OCI-LY3 (cell line): ENCODE results near the gene XRCC2.

Source experiments
- H2AFZ ChIP-seq: fragments of 200-600, 300-600 bp; shearing (Covaris generic); 2 replicates; pipeline ENCODE4 v1.6.0; 2014; ENCODE audit warnings: antibody characterized with exemption, low read depth, low read length
- H3K27ac ChIP-seq: fragments of 200-600, 300-600 bp; sonication (generic); 2 replicates; pipeline ENCODE4 v1.5.1; 2014; ENCODE audit warnings: mild to moderate bottlenecking, low read length, moderate library complexity, mixed read lengths
- H3K27me3 ChIP-seq: fragments of 200-600, 300-600 bp; sonication (generic); 2 replicates; pipeline ENCODE4 v1.6.1; 2014; ENCODE audit warnings: low read depth, low read length, mixed read lengths
- H3K36me3 ChIP-seq: fragments of 200-600, 300-600 bp; sonication (generic); replicated peaks from 2 replicates; pipeline ENCODE3; 2014; ENCODE audit warnings: low read depth, low read length, mixed read lengths
- H3K4me1 ChIP-seq: fragments of 300-600, 200-600 bp; sonication (generic); 2 replicates; pipeline ENCODE4 v1.6.1; 2014; ENCODE audit warnings: low read length, mixed read lengths
- H3K4me2 ChIP-seq: fragments of 200-600, 300-600 bp; sonication (generic); 2 replicates; pipeline ENCODE4 v1.6.1; 2014; ENCODE audit warnings: low read length, mixed read lengths
- H3K4me3 ChIP-seq: fragments of 300-600, 200-600 bp; sonication (generic); 2 replicates; pipeline ENCODE4 v1.5.1; 2014; ENCODE audit warnings: antibody characterized with exemption, mild to moderate bottlenecking, low read length, moderate library complexity
- H3K79me2 ChIP-seq: fragments of 300-600, 200-600 bp; shearing (Covaris generic); 2 replicates; pipeline ENCODE4 v1.6.1; 2014; ENCODE audit warnings: mild to moderate bottlenecking, low read length, mixed read lengths
- H3K9ac ChIP-seq: fragments of 300-600, 200-600 bp; shearing (Covaris generic); 2 replicates; pipeline ENCODE4 v1.6.0; 2014; ENCODE audit warnings: mild to moderate bottlenecking, low read length, moderate library complexity
- H3K9me3 ChIP-seq: fragments of 200-600, 300-600 bp; shearing (Covaris generic); 2 replicates; pipeline ENCODE4 v1.6.1; 2014; ENCODE audit warnings: low read length, mixed read lengths; ENCODE audit not compliant: insufficient read depth
- H4K20me1 ChIP-seq: fragments of 200-600, 300-600 bp; sonication (generic); 2 replicates; pipeline ENCODE4 v1.6.1; 2016; ENCODE audit warnings: low read length, mixed read lengths; ENCODE audit not compliant: insufficient read depth
- CTCF ChIP-seq: fragments of 200-600, 300-600 bp; sonication (generic); IDR thresholded peaks from 2 replicates; pipeline ENCODE4 v1.5.1; 2014; ENCODE audit warnings: antibody characterized with exemption, low read length, low read depth
- EZH2phosphoT487 ChIP-seq: fragments of 200-600 bp; shearing (Covaris generic); IDR thresholded peaks from 2 replicates; pipeline ENCODE4 v1.6.1; 2018; ENCODE audit warnings: antibody characterized with exemption, mixed run types, low read depth

Gene XRCC2

DNA sequence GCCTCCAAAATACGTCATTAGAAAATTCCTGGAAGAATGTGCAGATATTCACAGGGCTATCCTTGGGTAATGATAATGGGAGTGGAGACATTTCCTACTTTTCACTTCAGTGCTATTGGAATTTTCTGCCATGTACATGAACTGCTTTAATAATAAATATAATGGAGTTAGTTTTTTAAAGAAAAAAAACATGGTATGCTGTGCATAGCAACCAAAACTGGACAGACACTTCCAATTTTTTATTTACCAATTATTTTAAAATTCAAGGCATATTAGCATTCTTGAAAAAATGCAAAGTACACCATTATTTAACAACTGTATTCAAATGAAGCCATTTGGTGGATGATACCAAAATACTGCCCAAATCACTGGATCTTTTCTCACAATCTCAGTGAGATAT lies 3.3 kb downstream of the XRCC2 start:
- Histone ChIP-seq H3K9ac (no peak overlapping the region), H4K20me1 (peaks cover 39% of the 10 kb centered on the region), H2AFZ (no peak overlapping the region), H3K4me2 (no peak overlapping the region), H3K36me3 (peaks cover 26% of the 10 kb centered on the region), H3K9me3 (no peaks in the 10 kb centered on the region), H3K79me2 (peaks cover 82% of the 10 kb centered on the region), H3K27me3 (no peaks in the 10 kb centered on the region), H3K4me3 (no peak overlapping the region), H3K4me1 (peaks cover 12% of the 10 kb centered on the region; the same call in 1 of the 2 replicates), H3K27ac (no peak overlapping the region)
- TF ChIP-seq CTCF (no peak), EZH2phosphoT487 (no peak)

- H3K27me3 ChIP-seq = no peaks in the 10 kb centered on the region
- no peak overlapping the region for H3K9ac ChIP-seq
- no peak overlapping the region for H3K4me2 ChIP-seq
- peaks cover 97% of the 10 kb centered on the region for H3K79me2 ChIP-seq
- H4K20me1 ChIP-seq = peaks cover 40% of the 10 kb centered on the region
- peaks cover 8% of the 10 kb centered on the region; the same call in 1 of the 2 replicates for H3K4me1 ChIP-seq
- H3K4me3 ChIP-seq = no peak overlapping the region
- no peaks in the 10 kb centered on the region for H3K9me3 ChIP-seq
- no peak overlapping the region for H3K27ac ChIP-seq
- no peak overlapping the region for H2AFZ ChIP-seq
- TF ChIP-seq CTCF (no peak), EZH2phosphoT487 (no peak)
- H3K36me3 ChIP-seq = peaks cover 28% of the 10 kb centered on the region
Observed at GRCh38 chr7:152669758-152670157, 6.2 kb downstream of the XRCC2 start.

DNA sequence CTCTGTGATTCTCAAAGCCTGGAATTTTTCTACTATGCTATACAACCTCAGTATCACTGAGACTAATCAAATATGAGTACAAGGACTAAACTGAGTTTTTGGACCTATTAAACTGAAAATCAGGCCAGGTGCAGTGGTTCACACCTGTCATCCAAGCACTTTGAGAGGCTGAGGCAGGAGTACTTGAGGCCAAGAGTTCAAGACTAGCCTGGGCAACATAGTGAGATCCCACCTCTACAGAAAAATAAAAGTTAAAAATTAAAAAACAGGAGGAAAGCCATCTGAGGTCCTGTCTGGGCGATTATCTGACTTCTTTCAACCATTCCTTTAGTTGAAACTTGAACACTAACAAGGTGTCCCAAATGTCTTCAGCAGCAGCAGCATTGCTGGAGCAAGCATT lies 7.0 kb downstream of the XRCC2 start:
- no peak overlapping the region for H3K27ac ChIP-seq
- no peak overlapping the region for H3K4me2 ChIP-seq
- H3K4me1 ChIP-seq = peaks cover 8% of the 10 kb centered on the region; the same call in 1 of the 2 replicates
- no peaks in the 10 kb centered on the region for H3K9me3 ChIP-seq
- TF ChIP-seq EZH2phosphoT487 (no peak), CTCF (no peak)
- H2AFZ ChIP-seq = no peak overlapping the region
- H3K36me3 ChIP-seq = peaks cover 27% of the 10 kb centered on the region
- H4K20me1 ChIP-seq = peaks cover 45% of the 10 kb centered on the region
- H3K9ac ChIP-seq = no peak overlapping the region
- H3K79me2 ChIP-seq = peaks cover 98% of the 10 kb centered on the region
- H3K4me3 ChIP-seq = no peak overlapping the region
- no peaks in the 10 kb centered on the region for H3K27me3 ChIP-seq

- no peak overlapping the region for H3K27ac ChIP-seq
- H3K79me2 ChIP-seq = peaks cover 98% of the 10 kb centered on the region
- no peak overlapping the region for H2AFZ ChIP-seq
- no peak overlapping the region for H3K4me3 ChIP-seq
- no peak overlapping the region for H3K4me2 ChIP-seq
- H3K4me1 ChIP-seq = peaks cover 8% of the 10 kb centered on the region; the same call in 1 of the 2 replicates
- no peak overlapping the region for H3K9ac ChIP-seq
- H3K9me3 ChIP-seq = no peaks in the 10 kb centered on the region
- no peaks in the 10 kb centered on the region for H3K27me3 ChIP-seq
- H4K20me1 ChIP-seq = peaks cover 46% of the 10 kb centered on the region
- peaks cover 23% of the 10 kb centered on the region for H3K36me3 ChIP-seq
- no peak for TF ChIP-seq CTCF
Observed at GRCh38 chr7:152667958-152668357, 8.0 kb downstream of the XRCC2 start.
